PC-9 (cell line): ENCODE measurements around the gene DOHH.

ENCODE experiments used
- EZH2 ChIP-seq: fragments of 200-600 bp; sonication (generic); IDR thresholded peaks from 2 replicates; pipeline ENCODE4 v1.8.0; 2017; ENCODE audit warnings: antibody characterized with exemption, low read depth
- TF ChIP-seq, protein P1 (sequence below): fragments of 200-600 bp; sonication (generic); conservative IDR thresholded peaks from 2 replicates; pipeline ENCODE4 v1.6.1; 2017; ENCODE audit warnings: mixed run types, antibody characterized with exemption, mild to moderate bottlenecking, moderate library complexity

DNA sequence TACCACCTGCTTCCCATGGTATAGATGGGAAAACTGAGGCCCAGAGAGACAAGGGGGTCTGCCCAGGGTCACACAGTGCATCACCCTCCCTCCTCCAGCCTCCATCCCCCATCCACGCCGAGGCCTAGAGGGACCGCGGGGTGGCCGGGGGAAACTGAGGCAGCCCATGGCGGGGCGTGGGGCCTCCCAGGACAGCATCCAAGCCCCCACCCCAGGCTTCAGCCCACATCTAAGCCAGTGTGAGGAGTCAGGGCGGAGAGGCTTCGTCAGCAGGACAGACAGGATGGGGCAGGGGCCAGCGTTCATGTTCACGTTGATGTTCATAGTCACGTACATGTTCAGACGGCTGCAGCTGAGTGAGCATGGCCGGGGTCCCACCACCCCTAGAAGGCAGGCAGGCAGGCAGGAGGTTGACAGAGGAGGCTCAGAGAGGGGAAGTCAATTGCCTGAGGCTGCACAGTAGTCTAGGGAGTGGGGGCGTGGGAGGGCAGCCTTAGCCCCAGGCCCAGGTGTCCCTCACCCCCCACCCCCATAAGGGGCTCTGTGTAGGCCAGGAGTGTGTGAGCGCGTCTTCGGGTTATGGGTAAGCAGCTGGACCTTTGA lies 43.4 kb downstream of the DOHH start:
- TF ChIP-seq, protein P1, sequence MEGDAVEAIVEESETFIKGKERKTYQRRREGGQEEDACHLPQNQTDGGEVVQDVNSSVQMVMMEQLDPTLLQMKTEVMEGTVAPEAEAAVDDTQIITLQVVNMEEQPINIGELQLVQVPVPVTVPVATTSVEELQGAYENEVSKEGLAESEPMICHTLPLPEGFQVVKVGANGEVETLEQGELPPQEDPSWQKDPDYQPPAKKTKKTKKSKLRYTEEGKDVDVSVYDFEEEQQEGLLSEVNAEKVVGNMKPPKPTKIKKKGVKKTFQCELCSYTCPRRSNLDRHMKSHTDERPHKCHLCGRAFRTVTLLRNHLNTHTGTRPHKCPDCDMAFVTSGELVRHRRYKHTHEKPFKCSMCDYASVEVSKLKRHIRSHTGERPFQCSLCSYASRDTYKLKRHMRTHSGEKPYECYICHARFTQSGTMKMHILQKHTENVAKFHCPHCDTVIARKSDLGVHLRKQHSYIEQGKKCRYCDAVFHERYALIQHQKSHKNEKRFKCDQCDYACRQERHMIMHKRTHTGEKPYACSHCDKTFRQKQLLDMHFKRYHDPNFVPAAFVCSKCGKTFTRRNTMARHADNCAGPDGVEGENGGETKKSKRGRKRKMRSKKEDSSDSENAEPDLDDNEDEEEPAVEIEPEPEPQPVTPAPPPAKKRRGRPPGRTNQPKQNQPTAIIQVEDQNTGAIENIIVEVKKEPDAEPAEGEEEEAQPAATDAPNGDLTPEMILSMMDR = no peak
- no peak for TF ChIP-seq EZH2
